ENCODE results near the gene CPE.

DNA sequence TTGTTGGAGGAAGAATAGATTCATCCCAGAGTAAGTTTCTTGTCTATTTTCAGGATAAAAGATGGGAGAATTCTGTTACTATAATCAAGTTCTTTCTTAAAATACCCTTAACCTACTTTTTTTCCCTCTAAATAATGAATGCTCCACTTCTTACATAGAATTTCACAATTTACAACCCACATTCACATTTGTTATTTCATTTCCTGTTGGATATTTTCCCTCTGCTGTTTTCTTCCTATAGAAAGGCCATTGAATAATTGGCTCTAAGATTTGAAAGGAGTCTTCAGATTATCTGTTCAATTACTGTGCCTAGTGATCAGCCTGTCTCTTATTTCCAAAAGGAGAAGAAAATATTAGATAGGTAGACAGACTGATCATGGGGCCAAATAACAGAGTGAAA is 79.7 kb downstream of the CPE start:
- TF ChIP-seq CHD4 (IDR thresholded peaks at IDR 0.05) = no peak
- no peak for TF ChIP-seq NKRF (conservative IDR thresholded peaks at IDR 0.05)
- TF ChIP-seq RFX5 (IDR thresholded peaks at IDR 0.05; ENCODE audit: low read depth, low read length) = no peak
- TF ChIP-seq MAX (IDR thresholded peaks at IDR 0.05; ENCODE audit: low read depth, low read length) = no peak
- no peak for TF ChIP-seq RELA (IDR thresholded peaks at IDR 0.05; ENCODE audit: borderline replicate concordance, partially characterized antibody)
- no peak for TF ChIP-seq CTCF (IDR thresholded peaks at IDR 0.05 in 2 of 3, conservative IDR thresholded peaks at IDR 0.05 in 1 of 3; ENCODE audit: control insufficient read depth in 2 of 3, extremely low read depth in 1 of 3, insufficient read depth in 1 of 3, low read depth in 3 of 3, low read length in 3 of 3)
- no peak for TF ChIP-seq CREB1 (IDR thresholded peaks at IDR 0.05; ENCODE audit: low read depth)
- no peak for TF ChIP-seq PRDM15 (CRISPR knock-in tag; IDR thresholded peaks at IDR 0.05)
- no peak for TF ChIP-seq NRF1 (conservative IDR thresholded peaks at IDR 0.05; ENCODE audit: low read depth, low read length)
- TF ChIP-seq, protein P1, sequence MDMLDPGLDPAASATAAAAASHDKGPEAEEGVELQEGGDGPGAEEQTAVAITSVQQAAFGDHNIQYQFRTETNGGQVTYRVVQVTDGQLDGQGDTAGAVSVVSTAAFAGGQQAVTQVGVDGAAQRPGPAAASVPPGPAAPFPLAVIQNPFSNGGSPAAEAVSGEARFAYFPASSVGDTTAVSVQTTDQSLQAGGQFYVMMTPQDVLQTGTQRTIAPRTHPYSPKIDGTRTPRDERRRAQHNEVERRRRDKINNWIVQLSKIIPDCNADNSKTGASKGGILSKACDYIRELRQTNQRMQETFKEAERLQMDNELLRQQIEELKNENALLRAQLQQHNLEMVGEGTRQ (IDR thresholded peaks at IDR 0.05; ENCODE audit: borderline replicate concordance, low read depth, low read length) = no peak
- no peak for TF ChIP-seq NBN (IDR thresholded peaks at IDR 0.05)
- no peak for TF ChIP-seq ZZZ3 (IDR thresholded peaks at IDR 0.05; ENCODE audit: control insufficient read depth, insufficient read length, low read depth)

Data from GM12878 (cell line).